GM15510 (cell line): Measurements from ENCODE around the gene CNIH3.

Experiments
- POLR2A ChIP-seq: IDR thresholded peaks from 3 replicates; pipeline ENCODE4 v1.6.1; 2011; ENCODE audit warnings: borderline replicate concordance; ENCODE audit not compliant: insufficient read length; ENCODE audit errors: extremely low read depth

The CNIH3 gene

DNA sequence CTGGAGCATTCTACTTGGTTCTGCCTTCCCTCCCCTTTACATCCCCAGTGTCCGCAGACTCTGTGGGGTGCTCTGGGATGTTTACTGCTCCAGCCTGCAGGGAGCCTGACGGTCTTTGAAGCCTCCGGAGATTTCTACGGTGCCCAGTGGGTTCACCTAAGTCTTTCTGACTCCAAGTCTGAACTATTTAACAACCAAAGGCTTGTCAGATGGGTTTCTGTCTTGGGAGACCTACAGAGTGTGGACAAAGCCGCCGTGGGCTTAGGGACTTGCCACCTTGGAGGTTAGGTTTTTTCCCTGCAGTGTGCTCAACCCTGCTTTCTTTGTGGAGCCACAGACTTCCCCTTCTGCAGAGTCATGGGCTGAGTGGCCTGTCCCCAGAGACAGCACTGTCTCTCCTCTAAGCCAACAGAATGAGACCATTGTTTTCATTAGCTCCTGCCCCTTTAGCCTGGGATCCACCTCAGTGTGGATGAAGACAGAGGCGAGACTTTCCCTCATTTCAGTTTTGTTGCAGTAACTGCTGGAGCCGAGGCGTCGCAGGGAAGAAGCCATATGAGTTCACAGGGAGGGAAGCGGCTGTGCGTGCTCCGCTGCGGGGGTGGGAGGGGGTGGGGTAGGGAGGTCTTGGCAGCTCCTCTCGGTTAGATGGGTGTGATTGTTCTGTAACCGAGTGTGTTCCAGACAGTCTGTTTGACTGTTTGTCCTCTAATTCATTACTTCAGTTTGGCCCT is 120.7 kb downstream of the CNIH3 start:
- no peak for TF ChIP-seq POLR2A

- no peak for TF ChIP-seq POLR2A
Observed at GRCh38 chr1:224737353-224737727, 121.2 kb downstream of the CNIH3 start.

DNA sequence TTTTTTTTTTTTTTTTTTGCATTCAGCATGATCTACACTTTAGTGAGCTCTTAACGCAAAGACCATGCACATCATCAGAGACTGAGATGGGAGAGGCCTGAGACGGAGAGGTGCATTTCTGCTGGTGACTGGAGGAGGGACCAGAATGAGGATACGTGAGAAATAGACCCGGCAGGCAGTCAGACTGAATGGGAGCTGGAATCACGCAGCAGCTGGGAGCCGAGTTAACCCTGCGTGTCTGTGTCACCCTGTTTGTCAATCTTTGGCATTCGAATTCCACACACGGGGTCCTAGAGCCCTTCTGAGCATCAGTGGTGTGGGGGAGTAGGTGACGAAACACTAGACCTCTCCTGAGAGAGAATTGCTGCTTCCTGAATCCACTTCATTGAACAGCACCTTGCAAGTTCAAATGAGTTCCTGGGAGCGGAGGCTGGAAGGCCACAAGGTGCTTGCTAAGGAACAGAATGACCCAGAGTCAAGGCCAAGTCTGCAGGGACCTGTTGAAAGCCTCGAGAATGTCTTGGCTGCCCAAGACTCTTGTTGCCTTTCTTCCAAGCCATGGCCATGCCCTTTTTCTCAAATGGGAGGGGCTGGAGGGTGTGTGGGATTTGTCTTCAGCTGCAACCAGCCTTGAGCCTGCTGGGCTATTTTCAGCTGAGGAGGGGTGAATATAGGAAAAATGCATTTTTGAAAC is 123.3 kb downstream of the CNIH3 start:
- TF ChIP-seq POLR2A: no peak

DNA sequence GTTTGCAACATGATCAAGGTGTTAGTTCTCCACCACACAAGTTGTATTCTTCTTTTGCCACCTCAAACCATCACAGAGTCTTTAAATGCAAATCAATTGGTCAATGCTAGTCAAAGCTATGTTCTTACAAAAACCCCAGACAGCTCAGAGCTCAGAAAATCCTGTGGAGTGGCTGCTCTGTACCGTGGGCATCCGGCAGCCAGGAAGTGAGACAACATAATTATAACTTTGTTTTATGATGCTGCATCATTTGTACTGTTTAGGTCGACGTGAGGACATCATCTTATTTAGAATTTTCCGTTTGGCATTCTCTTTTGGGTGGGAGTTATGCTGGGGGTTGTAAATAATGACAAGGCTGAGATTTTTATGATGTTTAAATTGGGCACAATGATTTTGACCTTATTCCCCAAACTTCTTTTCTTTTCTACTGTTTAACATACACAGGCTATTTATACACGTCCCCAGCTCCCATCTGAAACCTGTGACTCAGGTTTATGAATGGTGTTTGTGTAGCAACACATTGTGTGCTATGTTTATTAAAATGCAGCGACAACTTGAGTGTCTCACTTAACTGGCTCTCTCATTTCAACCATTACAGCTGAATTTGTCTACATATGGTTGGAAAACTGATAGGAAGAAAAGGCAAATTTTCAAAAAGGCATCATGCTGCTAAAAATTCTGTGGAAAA is 124.0 kb downstream of the CNIH3 start:
- no peak for TF ChIP-seq POLR2A

DNA sequence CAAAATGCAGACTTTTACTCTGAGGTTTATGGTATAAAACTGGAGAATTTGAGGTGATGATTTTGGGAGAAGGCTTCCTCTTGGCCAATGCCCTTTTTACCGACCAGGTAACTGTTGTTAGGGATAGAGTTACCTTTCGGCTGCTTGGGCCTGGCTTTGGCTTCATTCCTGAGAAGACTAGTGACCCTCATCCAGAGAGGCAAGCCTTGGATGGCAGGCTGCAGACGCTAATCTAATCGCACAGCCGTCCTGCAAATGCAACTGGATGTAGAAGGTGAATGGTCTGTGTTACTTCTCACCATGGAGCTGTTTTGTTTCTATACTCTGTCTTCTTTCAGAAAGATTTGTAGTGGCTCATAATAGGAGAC is 124.6 kb downstream of the CNIH3 start:
- no peak for TF ChIP-seq POLR2A

GRCh38 chr1:224742349-224742748 is 126.2 kb downstream of the CNIH3 start:
- TF ChIP-seq POLR2A: no peak

GRCh38 chr1:224743608-224744164 is 127.6 kb downstream of the CNIH3 start:
- no peak for TF ChIP-seq POLR2A

DNA sequence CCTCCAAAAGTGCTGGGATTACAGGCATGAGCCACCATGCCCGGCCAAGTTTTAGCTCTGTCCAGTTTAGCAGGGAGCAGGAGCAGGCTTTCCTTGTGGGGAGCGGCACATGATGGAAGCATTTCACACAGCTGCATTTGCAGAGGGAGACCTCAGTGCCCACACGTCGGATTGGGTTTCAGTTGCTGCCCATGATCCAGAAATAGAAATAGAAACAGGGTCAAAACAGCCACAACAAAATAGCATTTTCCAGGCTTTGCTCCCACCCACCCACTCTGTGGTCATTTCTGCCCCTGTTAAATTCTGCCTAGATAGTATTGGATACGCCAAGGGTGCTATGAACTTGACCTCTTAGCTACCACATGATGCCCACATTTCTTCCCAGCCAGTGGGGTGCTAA is 128.4 kb downstream of the CNIH3 start:
- no peak for TF ChIP-seq POLR2A

- TF ChIP-seq POLR2A: no peak
Observed at GRCh38 chr1:224745394-224745793, 129.3 kb downstream of the CNIH3 start.

DNA sequence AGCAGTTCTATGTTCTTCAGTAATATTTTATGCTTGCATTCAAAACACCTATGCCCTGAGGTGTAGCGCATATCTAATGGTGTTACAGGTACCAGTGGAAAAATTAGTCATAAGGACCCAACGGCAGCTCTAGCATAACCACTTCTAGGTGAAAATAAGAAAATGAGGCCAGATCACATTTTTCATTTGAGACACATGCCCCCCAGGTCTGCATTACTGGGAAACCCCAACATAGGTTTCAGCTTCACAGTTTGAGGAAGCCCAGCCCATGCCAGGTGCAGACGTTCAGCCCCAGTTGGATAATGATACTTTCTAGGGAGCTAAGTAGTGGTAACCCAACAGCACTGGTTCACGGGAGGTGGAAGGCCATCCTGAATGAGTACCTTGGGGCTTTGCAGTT is 129.8 kb downstream of the CNIH3 start:
- TF ChIP-seq POLR2A: no peak

GRCh38 chr1:224747578-224747977 is 131.5 kb downstream of the CNIH3 start:
- no peak for TF ChIP-seq POLR2A

DNA sequence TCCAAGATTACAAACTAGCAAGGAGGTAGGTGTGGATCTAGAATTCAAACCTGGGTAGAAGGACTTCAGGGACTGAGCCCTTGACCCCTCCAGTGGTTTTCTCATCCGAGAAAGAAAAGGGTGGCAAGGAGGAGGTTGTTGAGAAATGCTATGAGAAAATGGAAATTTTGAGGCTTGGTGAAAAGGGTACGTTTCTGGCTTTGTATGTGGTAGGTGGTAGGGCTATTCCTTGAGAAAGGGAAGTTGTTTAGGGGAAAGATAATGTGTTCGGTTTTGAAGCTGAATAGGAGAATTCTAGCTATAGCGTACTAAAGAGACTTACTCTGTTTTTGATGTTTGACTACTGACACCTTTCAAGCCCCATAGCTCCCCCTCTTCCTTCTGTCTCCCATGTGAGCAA is 133.8 kb downstream of the CNIH3 start:
- no peak for TF ChIP-seq POLR2A

GRCh38 chr1:224751624-224752311 is 135.7 kb downstream of the CNIH3 start:
- TF ChIP-seq POLR2A: no peak

DNA sequence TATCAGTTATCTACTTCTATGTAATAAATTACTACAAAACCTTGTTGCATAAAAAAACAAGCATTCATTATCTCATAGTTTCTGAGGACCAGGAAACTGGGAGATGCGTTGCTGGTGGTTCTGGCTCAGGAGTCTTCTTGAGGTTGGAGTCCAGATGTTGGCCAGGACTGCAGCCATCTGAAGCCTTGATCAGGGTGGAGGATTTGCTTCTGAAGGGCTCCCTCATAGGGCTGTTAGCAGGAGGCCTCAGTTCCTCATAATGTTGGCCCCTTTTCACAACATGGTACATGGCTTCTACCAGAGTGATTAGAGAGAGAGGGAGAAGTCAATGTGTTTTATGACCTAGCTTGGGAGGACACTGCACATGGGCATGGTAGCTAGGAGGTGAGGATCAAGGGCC is 137.4 kb downstream of the CNIH3 start:
- no peak for TF ChIP-seq POLR2A

GRCh38 chr1:224755586-224755985 is 139.5 kb downstream of the CNIH3 start:
- TF ChIP-seq POLR2A: no peak
